ENCODE results near the gene VPS52. TPM values are rescaled to one million over a fixed set of nuclear protein-coding genes. Genes with fewer than 3 reads are reported as not detected.
A peak's percentile ranks its signal among the peaks of the same experiment; 100 is the strongest.

The VPS52 gene
- total and polyA plus RNA-seq, 9 of the 15 experiments (the other 6 are each of a cell fraction or from before 2014, with no cell fraction given) = 24.4 to 103 (median 40.2) TPM

- TF ChIP-seq ZNF318 (IDR thresholded peaks at IDR 0.05; ENCODE audit: borderline replicate concordance in 1 of 2, low read depth in 1 of 2) (no peak), ETS1 (conservative IDR thresholded peaks at IDR 0.05; ENCODE audit: control insufficient read depth, low read depth, low read length) (peak; percentile 40; the same call in 1 of the 2 replicates), CBX3 (IDR thresholded peaks at IDR 0.05; ENCODE audit: borderline replicate concordance in 1 of 2, low read length in 2 of 2) (no peak), ZNF79 (CRISPR knock-in tag; IDR thresholded peaks at IDR 0.05; ENCODE audit: low read depth) (no peak), DACH1 (IDR thresholded peaks at IDR 0.05; ENCODE audit: partially characterized antibody) (no peak), PYGO2 (tag; IDR thresholded peaks at IDR 0.05) (no peak), WHSC1 (IDR thresholded peaks at IDR 0.05; ENCODE audit: low read length) (no peak), PTBP1 (IDR thresholded peaks at IDR 0.05; ENCODE audit: low read depth, low read length) (no peak), JUN (IDR thresholded peaks at IDR 0.05; ENCODE audit: borderline replicate concordance, low read depth, low read length) (no peak), JUN (CRISPR knock-in tag; IDR thresholded peaks at IDR 0.05; ENCODE audit: borderline replicate concordance) (no peak), DMBX1 (CRISPR knock-in tag; IDR thresholded peaks at IDR 0.05; ENCODE audit: borderline replicate concordance) (no peak), ZNF174 (CRISPR knock-in tag; IDR thresholded peaks at IDR 0.05) (no peak), KDM1A (IDR thresholded peaks at IDR 0.05) (no peak), CBX1 (IDR thresholded peaks at IDR 0.05; ENCODE audit: low read depth) (no peak), ZBTB9 (CRISPR knock-in tag; IDR thresholded peaks at IDR 0.05) (no peak), XRCC5 (IDR thresholded peaks at IDR 0.05; ENCODE audit: low read depth, low read length) (no peak)
Observed at GRCh38 chr6:33314943-33315792, 43.5 kb upstream of the VPS52 start (continued).
